Immature natural killer cell (primary cell): Measurements from ENCODE around the gene FAM222A. TPM values are rescaled to one million over a fixed set of nuclear protein-coding genes. Genes with fewer than 3 reads are reported as not detected.

Experiments
- DNase-seq, 3 donors: peaks; one replicate each; pipeline ENCODE4 v3.0.0; 2022; ENCODE audit warnings: mixed read lengths in 1 of 3
- H3K27ac Mint-ChIP-seq, 6 donors: one replicate each; pipeline ENCODE4 v1.8.0; 2020; ENCODE audit warnings: mixed read lengths in 6 of 6, mild to moderate bottlenecking in 5 of 6, inconsistent platforms in 4 of 6, moderate library complexity in 3 of 6
- H3K27me3 Mint-ChIP-seq, 3 donors: one replicate each; pipeline ENCODE4 v1.8.0; 2020 to 2021; ENCODE audit warnings: low read depth in 3 of 3, mild to moderate bottlenecking in 3 of 3, mixed read lengths in 3 of 3, moderate library complexity in 3 of 3, inconsistent platforms in 1 of 3
- H3K36me3 Mint-ChIP-seq, 3 donors: one replicate each; pipeline ENCODE4 v1.8.0; 2020; ENCODE audit warnings: mixed read lengths in 3 of 3, inconsistent platforms in 2 of 3, mild to moderate bottlenecking in 2 of 3
- H3K4me1 Mint-ChIP-seq, 2 donors: one replicate each; pipeline ENCODE4 v1.8.0; 2020; ENCODE audit warnings: inconsistent platforms in 2 of 2, mild to moderate bottlenecking in 2 of 2, mixed read lengths in 2 of 2, moderate library complexity in 1 of 2
- H3K4me3 Mint-ChIP-seq, 5 donors: one replicate each; pipeline ENCODE4 v1.8.0; 2020; ENCODE audit warnings: mild to moderate bottlenecking in 5 of 5, mixed read lengths in 5 of 5, inconsistent platforms in 3 of 5, moderate library complexity in 3 of 5
- H3K9me3 Mint-ChIP-seq, 6 donors: one replicate each; pipeline ENCODE4 v1.8.0; 2020; ENCODE audit warnings: mild to moderate bottlenecking in 6 of 6, mixed read lengths in 6 of 6, inconsistent platforms in 4 of 6, moderate library complexity in 3 of 6
- polyA plus RNA-seq, 3 donors: library from polyadenylated mRNA; unstranded; fragments of 300-500 nt; fragmentation: Illumina TruSeq; gene quantifications; one replicate each; pipeline ENCODE4 v1.2.3, GENCODE V29; 2021

FAM222A gene
- polyA plus RNA-seq, 3 donors from 2014 or later: 0.20 to 0.49 TPM; not detected in 1

DNA sequence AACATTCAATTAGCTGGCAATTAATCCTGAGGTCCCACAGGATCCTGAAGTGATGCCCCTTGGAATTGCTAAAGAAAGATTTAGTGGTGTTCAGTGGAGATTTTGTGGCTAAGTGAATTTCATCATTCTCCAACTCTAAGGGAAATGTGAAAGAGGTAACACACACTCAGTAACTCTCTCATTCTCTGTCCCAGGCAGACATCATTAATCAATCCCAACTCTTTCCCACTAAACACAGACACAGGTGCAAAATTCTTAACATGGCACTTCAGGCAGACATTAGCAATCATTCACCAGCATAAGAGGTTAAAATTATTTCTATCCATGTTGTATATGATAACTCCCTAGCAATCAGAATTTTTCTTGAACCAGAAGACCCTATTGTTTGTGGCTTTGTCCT lies 79.4 kb downstream of the FAM222A start:
- Mint-ChIP-seq H3K4me1 (no peaks in the 10 kb centered on the region), H3K4me3 (no peak overlapping the region)

DNA sequence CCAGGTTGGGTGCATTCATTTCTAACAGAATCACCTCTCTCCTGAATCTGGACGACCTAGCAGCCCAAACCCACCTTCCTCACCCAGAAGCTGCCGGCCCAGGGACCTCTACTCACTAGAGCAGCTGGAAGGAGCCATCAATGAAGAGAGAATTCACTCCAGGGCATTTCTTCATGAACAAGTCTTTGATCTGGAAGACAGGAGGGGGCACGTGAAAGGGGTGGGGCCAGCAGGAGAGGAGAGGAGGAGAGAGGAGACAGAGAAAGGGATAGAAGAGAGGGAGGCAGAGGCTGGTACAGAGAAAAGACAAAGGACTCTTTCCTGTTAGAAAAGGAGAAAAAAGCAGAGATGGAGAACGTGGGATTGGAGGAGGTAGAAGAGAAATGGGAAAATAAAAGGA lies 79.8 kb downstream of the FAM222A start:
- H3K4me1 Mint-ChIP-seq: no peaks in the 10 kb centered on the region
- H3K27me3 Mint-ChIP-seq: peaks cover 0 to 8% (median 4%) of the 10 kb centered on the region in 3 donors
- H3K36me3 Mint-ChIP-seq: no peaks in the 10 kb centered on the region
- H3K4me3 Mint-ChIP-seq: no peak overlapping the region
- DNase-seq: no peak
- H3K27ac Mint-ChIP-seq: no peak overlapping the region
- H3K9me3 Mint-ChIP-seq: no peaks in the 10 kb centered on the region

More for the DNA sequence above, 79.4 kb downstream of the FAM222A start:
- Mint-ChIP-seq H3K9me3 (no peaks in the 10 kb centered on the region), H3K27me3 (peaks cover 0 to 8% (median 2%) of the 10 kb centered on the region in 3 donors), H3K27ac (no peak overlapping the region), H3K36me3 (no peaks in the 10 kb centered on the region)
- no peak for DNase-seq

DNA sequence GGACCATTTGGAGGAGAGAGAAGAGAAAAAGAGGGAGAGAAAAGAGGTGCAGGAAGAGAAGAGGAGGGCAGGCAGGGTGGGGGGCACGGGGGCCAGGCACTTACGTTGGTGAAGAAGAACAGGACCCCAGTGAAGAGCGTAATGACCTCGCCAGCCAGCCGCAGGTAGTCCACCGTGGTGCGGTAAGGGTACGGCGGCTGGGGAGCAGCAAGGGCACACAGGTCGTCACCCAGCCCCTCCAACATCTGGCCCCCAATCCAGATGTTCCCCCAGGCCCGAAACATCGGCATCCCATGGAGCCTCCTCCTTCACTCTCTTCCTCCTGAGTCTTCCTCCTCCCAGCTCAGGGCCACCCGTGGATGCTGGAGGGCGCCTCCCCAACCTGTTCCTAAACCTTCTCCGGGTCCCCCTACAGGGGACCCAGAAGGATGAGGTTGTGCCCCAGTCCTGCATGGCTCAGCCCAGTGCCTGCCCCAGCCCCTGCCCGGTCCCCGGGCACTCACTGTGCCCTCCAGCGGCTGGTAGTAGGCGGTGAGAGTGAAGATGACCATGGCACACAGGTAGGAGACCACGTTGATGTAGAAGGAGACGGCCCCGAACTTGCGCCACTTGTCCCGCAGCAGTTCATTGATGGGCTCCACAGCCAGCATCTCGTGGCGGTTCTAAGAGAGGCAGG lies 80.3 kb downstream of the FAM222A start:
- Mint-ChIP-seq H3K27me3 (peaks cover 0 to 8% (median 4%) of the 10 kb centered on the region in 3 donors), H3K4me1 (no peaks in the 10 kb centered on the region), H3K9me3 (no peaks in the 10 kb centered on the region), H3K4me3 (no peak overlapping the region), H3K27ac (no peak overlapping the region), H3K36me3 (no peaks in the 10 kb centered on the region)
- no peak for DNase-seq

DNA sequence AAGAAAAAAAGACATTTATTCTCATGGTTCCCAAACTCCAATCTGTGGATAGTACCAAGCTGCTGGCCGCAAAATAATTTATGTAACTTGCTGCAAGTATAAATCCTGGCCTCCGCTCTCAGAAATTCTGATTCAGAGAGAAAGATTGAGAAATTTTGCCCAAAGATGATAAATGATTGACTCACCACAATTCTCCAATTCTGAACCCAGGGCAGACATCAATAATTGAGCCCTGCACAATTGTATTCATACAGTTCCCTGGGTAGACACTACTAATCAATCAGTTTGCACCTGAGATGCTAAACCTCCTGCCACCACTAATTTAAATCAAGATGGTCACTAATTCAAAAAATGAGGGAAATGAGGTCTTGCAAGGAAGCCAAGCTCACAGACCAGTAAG lies 81.4 kb downstream of the FAM222A start:
- no peaks in the 10 kb centered on the region for H3K4me1 Mint-ChIP-seq
- no peaks in the 10 kb centered on the region for H3K9me3 Mint-ChIP-seq
- no peak for DNase-seq
- H3K27me3 Mint-ChIP-seq: peaks cover 0 to 8% (median 4%) of the 10 kb centered on the region in 3 donors
- H3K36me3 Mint-ChIP-seq: no peaks in the 10 kb centered on the region
- H3K27ac Mint-ChIP-seq: no peak overlapping the region
- H3K4me3 Mint-ChIP-seq: no peak overlapping the region

DNA sequence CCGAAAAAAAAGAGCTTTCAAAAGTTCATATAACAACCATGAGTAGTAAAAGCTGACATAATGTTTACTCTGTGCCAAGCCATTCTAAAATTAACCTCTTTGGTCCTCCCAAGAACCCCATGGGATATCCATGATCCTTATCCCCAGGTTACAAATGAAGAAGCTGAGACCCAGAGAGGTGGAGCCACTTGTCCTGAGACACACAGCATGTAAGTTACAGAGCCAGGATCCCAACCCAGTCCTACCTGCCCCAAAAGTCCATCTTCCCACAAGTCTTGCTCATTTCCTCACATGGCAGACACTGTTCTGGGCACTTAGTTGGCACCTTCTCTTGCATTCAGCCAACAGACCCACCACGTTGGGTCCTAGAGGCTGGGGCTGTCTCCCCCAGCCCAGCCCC lies 82.4 kb downstream of the FAM222A start:
- H3K27ac Mint-ChIP-seq: no peak overlapping the region
- H3K36me3 Mint-ChIP-seq: no peaks in the 10 kb centered on the region
- H3K9me3 Mint-ChIP-seq: no peaks in the 10 kb centered on the region
- no peak overlapping the region for H3K4me3 Mint-ChIP-seq
- no peaks in the 10 kb centered on the region for H3K4me1 Mint-ChIP-seq
- peaks cover 0 to 8% (median 4%) of the 10 kb centered on the region in 3 donors for H3K27me3 Mint-ChIP-seq
- no peak for DNase-seq

DNA sequence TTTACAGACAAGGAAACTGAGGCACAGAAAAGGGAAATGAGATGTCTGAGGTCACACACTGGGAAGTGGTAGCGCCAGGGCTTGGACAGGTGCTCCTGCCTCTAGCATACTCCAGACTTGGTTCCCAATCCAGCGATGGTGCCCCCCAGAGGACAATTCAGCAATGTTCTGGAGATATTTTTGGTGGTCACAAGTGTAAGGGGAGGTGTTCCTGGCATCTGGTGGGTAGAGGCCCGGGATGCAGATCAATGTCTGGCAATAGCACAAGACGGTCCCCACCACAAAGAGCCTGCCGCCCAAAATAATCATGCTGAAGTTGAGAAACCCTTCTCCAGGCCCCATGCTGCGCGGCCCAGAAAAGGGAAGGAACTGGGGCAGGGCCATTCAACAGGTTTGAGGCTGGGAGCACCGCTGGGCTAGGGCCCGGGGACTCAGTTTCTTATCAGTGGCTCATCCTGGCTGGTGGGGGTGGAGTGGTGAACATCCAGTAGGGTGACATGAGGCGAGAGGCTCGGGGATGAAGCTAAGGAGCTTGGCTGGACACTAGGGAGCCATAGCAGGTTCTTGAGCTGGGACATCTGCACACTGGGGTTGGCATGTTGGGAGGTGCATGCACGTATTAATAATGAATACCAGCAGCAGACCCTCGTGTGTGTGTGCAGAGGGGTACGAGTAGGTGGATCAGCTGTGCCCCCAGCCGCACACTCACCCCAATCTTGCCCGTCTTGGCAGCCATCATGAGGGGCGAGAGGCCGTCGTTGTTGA lies 84.5 kb downstream of the FAM222A start:
- Mint-ChIP-seq H3K9me3 (no peaks in the 10 kb centered on the region), H3K36me3 (no peaks in the 10 kb centered on the region), H3K4me1 (no peaks in the 10 kb centered on the region), H3K4me3 (no peak overlapping the region), H3K27ac (no peak overlapping the region), H3K27me3 (peaks cover 0 to 5% (median 4%) of the 10 kb centered on the region in 3 donors)
- DNase-seq: no peak

DNA sequence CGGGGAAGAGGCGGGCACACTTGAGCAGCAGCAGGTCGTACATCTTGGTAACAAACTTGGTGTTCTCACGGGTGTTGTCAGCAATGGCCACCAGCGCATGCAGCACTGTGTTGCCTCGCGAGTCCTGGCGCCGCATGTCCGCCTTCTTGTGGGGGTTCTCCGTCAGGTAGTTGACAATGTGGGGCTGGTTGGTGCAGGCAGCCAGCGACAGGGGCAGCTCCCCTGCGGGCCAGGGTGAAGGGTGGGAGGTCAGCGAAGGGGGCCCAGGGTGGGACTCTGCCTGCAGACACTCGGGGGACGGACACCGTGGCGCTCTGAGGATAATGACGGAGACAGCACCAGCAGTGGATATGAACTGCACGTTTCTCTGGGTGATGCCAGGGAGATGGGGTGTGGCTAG lies 85.1 kb downstream of the FAM222A start:
- H3K4me1 Mint-ChIP-seq: no peaks in the 10 kb centered on the region
- H3K27ac Mint-ChIP-seq: no peak overlapping the region
- H3K9me3 Mint-ChIP-seq: no peaks in the 10 kb centered on the region
- no peaks in the 10 kb centered on the region for H3K36me3 Mint-ChIP-seq
- H3K27me3 Mint-ChIP-seq: peaks cover 2 to 4% (median 3%) of the 10 kb centered on the region in 3 donors
- no peak overlapping the region for H3K4me3 Mint-ChIP-seq
- no peak for DNase-seq

DNA sequence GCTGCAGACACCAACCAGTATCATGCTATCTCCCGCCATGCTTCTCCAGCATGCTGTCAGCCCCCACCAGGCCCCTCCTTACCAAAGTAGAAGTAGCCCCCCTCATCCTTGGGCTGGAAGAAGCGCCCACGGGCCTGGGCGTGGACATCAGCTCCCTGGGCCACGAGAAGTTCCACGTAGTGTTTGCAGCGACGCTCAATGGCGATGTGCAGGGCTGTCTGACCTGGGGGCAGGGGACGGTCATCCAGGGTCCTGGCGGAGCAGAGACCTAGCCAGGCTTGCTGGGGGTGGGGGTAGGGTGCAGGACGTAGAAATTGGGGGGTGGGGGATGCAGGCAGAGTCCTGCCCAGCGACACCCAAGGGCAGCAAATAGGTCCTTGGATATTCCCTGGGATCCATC lies 86.9 kb downstream of the FAM222A start:
- H3K36me3 Mint-ChIP-seq: no peaks in the 10 kb centered on the region
- no peaks in the 10 kb centered on the region for H3K9me3 Mint-ChIP-seq
- DNase-seq: no peak
- H3K4me3 Mint-ChIP-seq: no peak overlapping the region
- peaks cover 0 to 2% of the 10 kb centered on the region in 2 donors for H3K4me1 Mint-ChIP-seq
- no peak overlapping the region for H3K27ac Mint-ChIP-seq
- peaks cover 2 to 4% (median 2%) of the 10 kb centered on the region in 3 donors for H3K27me3 Mint-ChIP-seq

DNA sequence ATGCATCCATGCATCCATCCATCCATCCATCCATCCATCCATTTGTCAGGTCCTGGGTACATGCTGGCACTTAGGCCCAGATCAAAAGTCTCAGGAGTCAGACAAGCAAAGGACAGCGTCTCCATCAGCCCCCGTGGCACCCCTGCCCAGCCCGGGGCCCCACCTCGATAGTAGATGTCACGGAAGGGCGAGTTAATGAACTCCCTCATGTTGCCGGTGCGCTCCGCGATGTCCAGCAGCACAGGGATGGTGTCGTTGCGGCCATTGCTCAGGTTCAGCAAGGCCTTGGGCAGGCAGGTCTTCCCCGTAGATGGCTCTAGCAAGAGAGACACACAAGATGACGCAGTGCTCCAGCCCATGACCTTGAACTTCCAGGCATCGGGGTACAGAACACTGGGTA lies 89.2 kb downstream of the FAM222A start:
- no peak for DNase-seq
- Mint-ChIP-seq H3K36me3 (no peaks in the 10 kb centered on the region), H3K4me1 (peaks cover 0 to 2% of the 10 kb centered on the region in 2 donors), H3K9me3 (no peaks in the 10 kb centered on the region), H3K4me3 (no peak overlapping the region), H3K27ac (no peak overlapping the region), H3K27me3 (peaks cover 2 to 4% (median 2%) of the 10 kb centered on the region in 3 donors)

DNA sequence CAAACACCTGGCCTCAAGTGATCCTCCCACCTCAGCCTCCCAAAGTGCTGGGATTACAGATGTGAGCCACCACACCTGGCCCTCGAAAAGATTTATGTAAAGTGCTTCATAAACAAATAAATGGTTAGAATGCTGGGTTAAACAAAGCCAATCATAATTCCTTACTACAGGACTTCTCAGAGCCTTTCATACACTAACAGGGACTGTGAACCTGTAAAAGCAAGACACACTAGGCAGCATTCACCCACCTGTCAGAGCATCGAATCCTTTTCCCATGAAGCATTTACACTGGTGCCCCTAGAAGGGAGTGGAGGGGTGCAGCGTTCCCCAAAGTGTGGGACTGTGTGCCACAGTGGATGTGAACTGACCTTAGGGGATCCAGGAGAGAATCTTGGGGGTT lies 90.1 kb downstream of the FAM222A start:
- Mint-ChIP-seq H3K27me3 (peaks cover 2% of the 10 kb centered on the region in 3 donors), H3K27ac (no peak overlapping the region), H3K9me3 (no peaks in the 10 kb centered on the region), H3K36me3 (no peaks in the 10 kb centered on the region), H3K4me1 (peaks cover 0 to 2% of the 10 kb centered on the region in 2 donors), H3K4me3 (no peak overlapping the region)
- no peak for DNase-seq

DNA sequence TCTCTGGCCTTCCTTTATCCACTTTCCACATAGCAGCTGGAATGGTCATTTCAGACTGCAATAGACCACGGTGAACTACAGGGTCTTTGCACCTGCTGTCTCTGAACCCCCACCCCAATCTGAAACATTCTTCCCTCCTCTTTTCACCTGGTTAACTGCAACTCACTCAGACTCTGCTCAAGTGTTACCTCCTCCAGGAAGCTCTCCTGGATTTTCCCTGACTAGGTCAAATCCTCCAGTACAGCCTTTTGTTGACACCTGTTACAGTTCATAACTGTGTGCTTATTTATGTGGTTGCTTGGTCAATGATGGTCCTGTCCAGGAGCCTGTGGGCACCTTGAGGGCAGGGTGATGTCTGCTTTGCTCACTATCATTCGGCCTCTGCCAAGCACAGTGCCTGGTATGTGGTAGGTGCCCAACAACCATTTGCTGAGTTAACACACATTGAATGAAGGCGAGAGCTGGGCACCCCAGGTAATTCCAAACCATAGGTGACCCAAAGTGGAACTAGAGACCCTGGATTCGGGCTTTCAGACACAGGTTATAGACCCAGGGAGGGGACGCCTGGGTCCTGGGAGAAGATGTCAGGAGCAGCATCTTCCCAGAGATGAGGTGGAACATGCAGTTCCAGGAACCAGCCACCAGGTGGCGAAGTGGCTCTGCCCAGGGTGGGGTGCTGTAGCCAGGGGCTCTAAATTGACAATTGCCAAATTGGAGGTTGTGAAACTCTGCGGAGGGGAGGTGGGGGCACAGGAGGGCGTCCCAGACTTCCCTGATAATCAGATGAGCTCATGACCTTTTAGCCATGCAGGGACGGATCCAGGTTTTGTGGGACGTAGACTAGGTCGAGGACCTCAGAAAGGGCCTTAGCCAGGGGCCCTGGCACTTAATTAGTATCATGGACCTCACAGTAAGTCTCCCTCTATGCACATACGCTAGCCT lies 91.5 kb downstream of the FAM222A start:
- no peaks in the 10 kb centered on the region for H3K36me3 Mint-ChIP-seq
- DNase-seq: peak; percentile 64 to 71 (median 65)
- H3K9me3 Mint-ChIP-seq: no peaks in the 10 kb centered on the region
- no peak overlapping the region for H3K4me3 Mint-ChIP-seq
- peaks cover 2% of the 10 kb centered on the region in 3 donors for H3K27me3 Mint-ChIP-seq
- H3K27ac Mint-ChIP-seq: peak overlapping the region in 2 of 6 donors; percentile 20 to 36
- peaks cover 0 to 2% of the 10 kb centered on the region in 2 donors for H3K4me1 Mint-ChIP-seq

DNA sequence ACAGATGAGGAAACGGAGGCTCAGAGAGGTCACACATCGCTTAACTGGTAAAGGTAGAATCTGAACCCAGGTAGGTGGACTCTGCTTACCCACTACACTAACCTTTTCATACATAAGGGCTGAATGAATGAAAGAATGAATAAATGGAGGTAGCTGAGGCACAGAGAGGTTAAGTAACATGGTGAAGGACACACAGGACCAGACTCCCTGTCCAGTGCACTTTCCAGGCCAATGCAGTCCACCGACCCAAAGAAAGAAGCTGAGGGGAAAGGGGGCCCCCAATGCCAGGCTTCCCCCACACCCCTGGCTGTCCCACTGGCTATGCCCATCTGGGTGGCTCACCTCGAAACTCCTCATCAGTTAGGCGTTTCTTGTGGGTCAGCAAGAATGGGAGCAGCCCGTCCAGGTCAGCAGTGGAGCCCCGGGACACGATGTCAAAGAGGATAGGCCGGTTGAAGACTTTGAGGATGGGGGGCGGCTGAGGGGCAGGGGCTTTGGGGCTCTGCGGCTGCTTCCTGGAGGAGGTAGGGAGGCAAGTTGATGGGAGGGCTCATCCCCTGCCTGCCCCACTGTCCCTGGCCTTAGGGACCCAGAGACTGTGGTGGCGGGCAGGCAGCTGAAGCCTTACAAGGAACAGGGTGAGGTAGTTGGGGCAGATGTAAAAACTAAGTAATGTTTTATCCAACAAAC lies 94.5 kb downstream of the FAM222A start:
- peaks cover 0 to 2% of the 10 kb centered on the region in 2 donors for H3K4me1 Mint-ChIP-seq
- H3K4me3 Mint-ChIP-seq: no peak overlapping the region
- H3K27ac Mint-ChIP-seq: no peak overlapping the region

DNA sequence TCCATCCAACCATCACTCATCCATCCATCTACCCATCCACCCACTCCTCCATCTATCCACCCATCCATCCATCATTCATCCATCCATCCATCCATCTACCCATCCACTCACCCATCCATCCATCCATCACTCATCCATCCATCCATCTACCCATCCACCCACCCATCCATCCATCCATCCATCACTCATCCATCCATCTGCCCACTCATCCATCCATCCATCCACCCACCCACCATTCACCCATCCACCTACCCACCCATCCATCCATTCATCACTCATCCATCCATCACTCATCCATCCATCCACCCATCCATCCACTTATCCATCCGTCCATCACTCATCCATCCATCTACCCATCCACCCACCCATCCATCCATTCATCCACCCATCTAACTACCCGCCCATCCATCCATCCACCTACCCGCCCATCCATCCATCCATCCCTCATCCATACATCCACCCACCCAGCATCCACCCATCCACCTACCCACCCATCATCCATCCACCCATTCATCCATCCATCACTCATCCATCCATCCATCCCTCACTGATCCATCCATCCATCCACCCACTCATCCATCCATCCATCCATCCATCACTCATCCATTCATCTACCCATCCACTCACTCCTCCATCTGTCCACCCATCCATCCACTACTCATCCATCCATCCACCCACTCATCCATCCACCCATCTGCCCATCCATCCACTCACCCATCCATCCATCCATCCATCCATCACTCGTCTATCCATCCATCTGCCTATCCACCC lies 95.4 kb downstream of the FAM222A start:
- no peak overlapping the region for H3K4me3 Mint-ChIP-seq
- H3K9me3 Mint-ChIP-seq: no peaks in the 10 kb centered on the region
- peaks cover 0 to 2% of the 10 kb centered on the region in 2 donors for H3K4me1 Mint-ChIP-seq
- no peak for DNase-seq
- no peaks in the 10 kb centered on the region for H3K36me3 Mint-ChIP-seq
- H3K27me3 Mint-ChIP-seq: peaks cover 0 to 2% (median 2%) of the 10 kb centered on the region in 3 donors
- no peak overlapping the region for H3K27ac Mint-ChIP-seq

More for the DNA sequence above, 94.5 kb downstream of the FAM222A start:
- Mint-ChIP-seq H3K9me3 (no peaks in the 10 kb centered on the region), H3K36me3 (no peaks in the 10 kb centered on the region), H3K27me3 (peaks cover 2% of the 10 kb centered on the region in 3 donors)
- DNase-seq: no peak
